ENCODE data around the gene NADSYN1. TPM values are rescaled to one million over a fixed set of nuclear protein-coding genes. Genes with fewer than 3 reads are reported as not detected.
A peak's percentile ranks its signal among the peaks of the same experiment; 100 is the strongest.

Gene NADSYN1
- total and polyA plus RNA-seq, 2 experiments from 2014 or later = 35.6 to 54.9 TPM

DNA sequence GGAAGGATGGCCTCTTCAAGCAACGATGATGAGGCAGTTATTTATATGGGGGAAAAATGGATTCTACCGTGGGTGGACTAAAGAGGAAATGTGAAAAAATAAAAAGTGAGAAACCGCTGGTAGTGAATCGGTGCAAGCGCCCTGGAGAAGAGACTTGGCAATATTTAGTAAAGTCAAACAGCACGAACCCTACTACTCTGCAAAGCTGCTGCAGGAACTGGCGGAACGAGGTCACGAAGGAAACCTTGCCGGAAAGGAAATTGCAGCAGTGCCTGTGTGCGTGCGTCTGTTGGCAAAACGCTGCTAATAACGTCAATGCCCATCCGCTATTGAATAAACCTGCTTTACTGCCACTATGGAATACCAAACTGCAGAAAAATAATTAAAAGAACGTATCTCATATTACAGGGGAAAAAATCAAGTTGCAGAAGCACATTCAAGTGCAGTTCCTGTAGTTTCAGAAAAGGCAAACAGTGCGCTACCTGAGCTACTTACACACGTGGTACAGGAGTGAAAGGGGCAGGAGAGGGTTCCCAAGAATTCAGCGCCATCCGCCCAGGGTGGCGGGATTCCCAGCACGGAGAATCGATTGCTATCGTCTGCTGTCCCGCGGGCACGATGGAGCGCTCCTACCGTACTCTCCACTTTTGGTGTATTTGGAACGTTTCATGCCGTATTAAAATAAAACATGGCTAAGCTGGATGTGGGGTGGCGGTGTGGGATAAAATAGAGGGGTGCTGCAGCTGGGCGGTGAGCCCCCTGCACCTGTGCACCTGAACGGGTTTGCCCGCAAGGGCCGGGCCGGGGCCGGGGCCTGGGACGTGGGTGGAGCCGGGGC is 585 bp upstream of the NADSYN1 start:
- H3K4me3 ChIP-seq = peak overlapping the region; percentile 94
- Mint-ChIP-seq H3K27ac (peak overlapping the region; percentile 68), H3K4me3 (peak overlapping the region; percentile 87), H3K4me1 (peaks cover 33% of the 10 kb centered on the region), H3K36me3 (ENCODE audit: low read depth) (peaks cover 27% of the 10 kb centered on the region), H3K27me3 (ENCODE audit: insufficient read depth, low read depth, poor library complexity) (peaks cover 15% of the 10 kb centered on the region), H3K9me3 (no peaks in the 10 kb centered on the region)
- peaks cover 9% of the 10 kb centered on the region for H3K36me3 ChIP-seq (ENCODE audit: insufficient read depth)
- peaks cover 29% of the 10 kb centered on the region for H3K4me1 ChIP-seq (ENCODE audit: insufficient read depth)
- peaks cover 48% of the 10 kb centered on the region for H3K79me2 ChIP-seq (replicated peaks; ENCODE audit: insufficient read depth)
- H2AFZ ChIP-seq = peak overlapping the region; percentile 90
- H3K9me2 ChIP-seq (ENCODE audit: insufficient read depth) = no peaks in the 10 kb centered on the region
- peak overlapping the region; percentile 78 for H3K27ac ChIP-seq (ENCODE audit: low read depth)
- H3F3A ChIP-seq (replicated peaks; ENCODE audit: low read depth) = no peaks in the 10 kb centered on the region; the same call in 1 of the 2 replicates
- H3K27me3 ChIP-seq (ENCODE audit: insufficient read depth) = no peaks in the 10 kb centered on the region
- peak overlapping the region; percentile 82 for H3K4me2 ChIP-seq
- peak; percentile 78 for DNase-seq (ENCODE audit: low spot score)
- peaks cover 14% of the 10 kb centered on the region for H4K20me1 ChIP-seq (replicated peaks; ENCODE audit: insufficient read depth)
- ATAC-seq = peak; percentile 15
- TF ChIP-seq, protein P1, sequence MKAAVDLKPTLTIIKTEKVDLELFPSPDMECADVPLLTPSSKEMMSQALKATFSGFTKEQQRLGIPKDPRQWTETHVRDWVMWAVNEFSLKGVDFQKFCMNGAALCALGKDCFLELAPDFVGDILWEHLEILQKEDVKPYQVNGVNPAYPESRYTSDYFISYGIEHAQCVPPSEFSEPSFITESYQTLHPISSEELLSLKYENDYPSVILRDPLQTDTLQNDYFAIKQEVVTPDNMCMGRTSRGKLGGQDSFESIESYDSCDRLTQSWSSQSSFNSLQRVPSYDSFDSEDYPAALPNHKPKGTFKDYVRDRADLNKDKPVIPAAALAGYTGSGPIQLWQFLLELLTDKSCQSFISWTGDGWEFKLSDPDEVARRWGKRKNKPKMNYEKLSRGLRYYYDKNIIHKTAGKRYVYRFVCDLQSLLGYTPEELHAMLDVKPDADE (IDR thresholded peaks at IDR 0.05) = no peak
- TF ChIP-seq, protein P2, sequence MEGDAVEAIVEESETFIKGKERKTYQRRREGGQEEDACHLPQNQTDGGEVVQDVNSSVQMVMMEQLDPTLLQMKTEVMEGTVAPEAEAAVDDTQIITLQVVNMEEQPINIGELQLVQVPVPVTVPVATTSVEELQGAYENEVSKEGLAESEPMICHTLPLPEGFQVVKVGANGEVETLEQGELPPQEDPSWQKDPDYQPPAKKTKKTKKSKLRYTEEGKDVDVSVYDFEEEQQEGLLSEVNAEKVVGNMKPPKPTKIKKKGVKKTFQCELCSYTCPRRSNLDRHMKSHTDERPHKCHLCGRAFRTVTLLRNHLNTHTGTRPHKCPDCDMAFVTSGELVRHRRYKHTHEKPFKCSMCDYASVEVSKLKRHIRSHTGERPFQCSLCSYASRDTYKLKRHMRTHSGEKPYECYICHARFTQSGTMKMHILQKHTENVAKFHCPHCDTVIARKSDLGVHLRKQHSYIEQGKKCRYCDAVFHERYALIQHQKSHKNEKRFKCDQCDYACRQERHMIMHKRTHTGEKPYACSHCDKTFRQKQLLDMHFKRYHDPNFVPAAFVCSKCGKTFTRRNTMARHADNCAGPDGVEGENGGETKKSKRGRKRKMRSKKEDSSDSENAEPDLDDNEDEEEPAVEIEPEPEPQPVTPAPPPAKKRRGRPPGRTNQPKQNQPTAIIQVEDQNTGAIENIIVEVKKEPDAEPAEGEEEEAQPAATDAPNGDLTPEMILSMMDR (conservative IDR thresholded peaks at IDR 0.05; ENCODE audit: low read depth in 2 of 2) = no peak
- TF ChIP-seq, protein P3, sequence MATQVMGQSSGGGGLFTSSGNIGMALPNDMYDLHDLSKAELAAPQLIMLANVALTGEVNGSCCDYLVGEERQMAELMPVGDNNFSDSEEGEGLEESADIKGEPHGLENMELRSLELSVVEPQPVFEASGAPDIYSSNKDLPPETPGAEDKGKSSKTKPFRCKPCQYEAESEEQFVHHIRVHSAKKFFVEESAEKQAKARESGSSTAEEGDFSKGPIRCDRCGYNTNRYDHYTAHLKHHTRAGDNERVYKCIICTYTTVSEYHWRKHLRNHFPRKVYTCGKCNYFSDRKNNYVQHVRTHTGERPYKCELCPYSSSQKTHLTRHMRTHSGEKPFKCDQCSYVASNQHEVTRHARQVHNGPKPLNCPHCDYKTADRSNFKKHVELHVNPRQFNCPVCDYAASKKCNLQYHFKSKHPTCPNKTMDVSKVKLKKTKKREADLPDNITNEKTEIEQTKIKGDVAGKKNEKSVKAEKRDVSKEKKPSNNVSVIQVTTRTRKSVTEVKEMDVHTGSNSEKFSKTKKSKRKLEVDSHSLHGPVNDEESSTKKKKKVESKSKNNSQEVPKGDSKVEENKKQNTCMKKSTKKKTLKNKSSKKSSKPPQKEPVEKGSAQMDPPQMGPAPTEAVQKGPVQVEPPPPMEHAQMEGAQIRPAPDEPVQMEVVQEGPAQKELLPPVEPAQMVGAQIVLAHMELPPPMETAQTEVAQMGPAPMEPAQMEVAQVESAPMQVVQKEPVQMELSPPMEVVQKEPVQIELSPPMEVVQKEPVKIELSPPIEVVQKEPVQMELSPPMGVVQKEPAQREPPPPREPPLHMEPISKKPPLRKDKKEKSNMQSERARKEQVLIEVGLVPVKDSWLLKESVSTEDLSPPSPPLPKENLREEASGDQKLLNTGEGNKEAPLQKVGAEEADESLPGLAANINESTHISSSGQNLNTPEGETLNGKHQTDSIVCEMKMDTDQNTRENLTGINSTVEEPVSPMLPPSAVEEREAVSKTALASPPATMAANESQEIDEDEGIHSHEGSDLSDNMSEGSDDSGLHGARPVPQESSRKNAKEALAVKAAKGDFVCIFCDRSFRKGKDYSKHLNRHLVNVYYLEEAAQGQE (IDR thresholded peaks at IDR 0.05; ENCODE audit: unreplicated experiment) = no peak
- TF ChIP-seq ZNF114 (CRISPR knock-in tag; IDR thresholded peaks at IDR 0.05) = no peak
- no peak for TF ChIP-seq STAT1 (IDR thresholded peaks at IDR 0.05; ENCODE audit: unreplicated experiment)
- TF ChIP-seq ZNF331 (CRISPR knock-in tag; IDR thresholded peaks at IDR 0.05; ENCODE audit: low read depth) = no peak
- TF ChIP-seq CREB1 (CRISPR knock-in tag; IDR thresholded peaks at IDR 0.05; ENCODE audit: low read depth) = no peak
- TF ChIP-seq EZH2phosphoT487 (IDR thresholded peaks at IDR 0.05; ENCODE audit: unreplicated experiment) = no peak
- TF ChIP-seq, protein P4, sequence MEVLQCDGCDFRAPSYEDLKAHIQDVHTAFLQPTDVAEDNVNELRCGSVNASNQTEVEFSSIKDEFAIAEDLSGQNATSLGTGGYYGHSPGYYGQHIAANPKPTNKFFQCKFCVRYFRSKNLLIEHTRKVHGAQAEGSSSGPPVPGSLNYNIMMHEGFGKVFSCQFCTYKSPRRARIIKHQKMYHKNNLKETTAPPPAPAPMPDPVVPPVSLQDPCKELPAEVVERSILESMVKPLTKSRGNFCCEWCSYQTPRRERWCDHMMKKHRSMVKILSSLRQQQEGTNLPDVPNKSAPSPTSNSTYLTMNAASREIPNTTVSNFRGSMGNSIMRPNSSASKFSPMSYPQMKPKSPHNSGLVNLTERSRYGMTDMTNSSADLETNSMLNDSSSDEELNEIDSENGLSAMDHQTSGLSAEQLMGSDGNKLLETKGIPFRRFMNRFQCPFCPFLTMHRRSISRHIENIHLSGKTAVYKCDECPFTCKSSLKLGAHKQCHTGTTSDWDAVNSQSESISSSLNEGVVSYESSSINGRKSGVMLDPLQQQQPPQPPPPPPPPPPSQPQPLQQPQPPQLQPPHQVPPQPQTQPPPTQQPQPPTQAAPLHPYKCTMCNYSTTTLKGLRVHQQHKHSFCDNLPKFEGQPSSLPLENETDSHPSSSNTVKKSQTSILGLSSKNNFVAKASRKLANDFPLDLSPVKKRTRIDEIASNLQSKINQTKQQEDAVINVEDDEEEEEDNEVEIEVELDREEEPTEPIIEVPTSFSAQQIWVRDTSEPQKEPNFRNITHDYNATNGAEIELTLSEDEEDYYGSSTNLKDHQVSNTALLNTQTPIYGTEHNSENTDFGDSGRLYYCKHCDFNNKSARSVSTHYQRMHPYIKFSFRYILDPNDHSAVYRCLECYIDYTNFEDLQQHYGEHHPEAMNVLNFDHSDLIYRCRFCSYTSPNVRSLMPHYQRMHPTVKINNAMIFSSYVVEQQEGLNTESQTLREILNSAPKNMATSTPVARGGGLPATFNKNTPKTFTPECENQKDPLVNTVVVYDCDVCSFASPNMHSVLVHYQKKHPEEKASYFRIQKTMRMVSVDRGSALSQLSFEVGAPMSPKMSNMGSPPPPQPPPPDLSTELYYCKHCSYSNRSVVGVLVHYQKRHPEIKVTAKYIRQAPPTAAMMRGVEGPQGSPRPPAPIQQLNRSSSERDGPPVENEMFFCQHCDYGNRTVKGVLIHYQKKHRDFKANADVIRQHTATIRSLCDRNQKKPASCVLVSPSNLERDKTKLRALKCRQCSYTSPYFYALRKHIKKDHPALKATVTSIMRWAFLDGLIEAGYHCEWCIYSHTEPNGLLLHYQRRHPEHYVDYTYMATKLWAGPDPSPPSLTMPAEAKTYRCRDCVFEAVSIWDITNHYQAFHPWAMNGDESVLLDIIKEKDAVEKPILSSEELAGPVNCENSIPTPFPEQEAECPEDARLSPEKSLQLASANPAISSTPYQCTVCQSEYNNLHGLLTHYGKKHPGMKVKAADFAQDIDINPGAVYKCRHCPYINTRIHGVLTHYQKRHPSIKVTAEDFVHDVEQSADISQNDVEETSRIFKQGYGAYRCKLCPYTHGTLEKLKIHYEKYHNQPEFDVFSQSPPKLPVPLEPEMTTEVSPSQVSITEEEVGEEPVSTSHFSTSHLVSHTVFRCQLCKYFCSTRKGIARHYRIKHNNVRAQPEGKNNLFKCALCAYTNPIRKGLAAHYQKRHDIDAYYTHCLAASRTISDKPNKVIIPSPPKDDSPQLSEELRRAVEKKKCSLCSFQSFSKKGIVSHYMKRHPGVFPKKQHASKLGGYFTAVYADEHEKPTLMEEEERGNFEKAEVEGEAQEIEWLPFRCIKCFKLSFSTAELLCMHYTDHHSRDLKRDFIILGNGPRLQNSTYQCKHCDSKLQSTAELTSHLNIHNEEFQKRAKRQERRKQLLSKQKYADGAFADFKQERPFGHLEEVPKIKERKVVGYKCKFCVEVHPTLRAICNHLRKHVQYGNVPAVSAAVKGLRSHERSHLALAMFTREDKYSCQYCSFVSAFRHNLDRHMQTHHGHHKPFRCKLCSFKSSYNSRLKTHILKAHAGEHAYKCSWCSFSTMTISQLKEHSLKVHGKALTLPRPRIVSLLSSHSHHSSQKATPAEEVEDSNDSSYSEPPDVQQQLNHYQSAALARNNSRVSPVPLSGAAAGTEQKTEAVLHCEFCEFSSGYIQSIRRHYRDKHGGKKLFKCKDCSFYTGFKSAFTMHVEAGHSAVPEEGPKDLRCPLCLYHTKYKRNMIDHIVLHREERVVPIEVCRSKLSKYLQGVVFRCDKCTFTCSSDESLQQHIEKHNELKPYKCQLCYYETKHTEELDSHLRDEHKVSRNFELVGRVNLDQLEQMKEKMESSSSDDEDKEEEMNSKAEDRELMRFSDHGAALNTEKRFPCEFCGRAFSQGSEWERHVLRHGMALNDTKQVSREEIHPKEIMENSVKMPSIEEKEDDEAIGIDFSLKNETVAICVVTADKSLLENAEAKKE (CRISPR knock-in tag; IDR thresholded peaks at IDR 0.05) = no peak
- TF ChIP-seq NANOG (IDR thresholded peaks at IDR 0.05; ENCODE audit: borderline replicate concordance) = no peak
- no peak for TF ChIP-seq JUNB (IDR thresholded peaks at IDR 0.05; ENCODE audit: unreplicated experiment)
- TF ChIP-seq POLR2AphosphoS5 (IDR thresholded peaks at IDR 0.05; ENCODE audit: low read depth) = no peak
- no peak for TF ChIP-seq EZH2 (IDR thresholded peaks at IDR 0.05; ENCODE audit: low read depth, unreplicated experiment)

Data from GM23338 (cell line).